Heart right ventricle (tissue), 16 donors: ENCODE results near the gene ZNF831. TPM values are rescaled to one million over a fixed set of nuclear protein-coding genes. Genes with fewer than 3 reads are reported as not detected.

Experiments used
- ATAC-seq, 8 donors: fragments of 200-7000 bp; cut with Tn5 transposase; one replicate each; pipeline ENCODE4 v1.9.1; 2020; ENCODE audit warnings: mild to moderate bottlenecking in 8 of 8, moderate library complexity in 8 of 8, moderate number of reproducible peaks in 1 of 8
- DNase-seq, 2 donors: peaks; one replicate each; pipeline ENCODE4 v3.0.0-alpha.2; 2020
- H3K27ac ChIP-seq, 10 donors: fragments of 200-600 bp; sonication (generic) in 2 of 10; one replicate each; pipeline versions ENCODE4 v1.5.0 to v1.8.0; 2020 to 2022; ENCODE audit warnings: mild to moderate bottlenecking in 3 of 10
- H3K27me3 ChIP-seq, 7 donors: fragments of 200-600 bp; one replicate each; pipeline ENCODE4 v1.8.0; 2021 to 2022; ENCODE audit warnings: mild to moderate bottlenecking in 2 of 7
- H3K36me3 ChIP-seq, 9 donors: fragments of 200-600 bp; sonication (generic) in 1 of 9; one replicate each; pipeline versions ENCODE4 v1.5.0 to v1.8.0; 2020 to 2022; ENCODE audit warnings: mild to moderate bottlenecking in 2 of 9
- H3K4me1 ChIP-seq, 9 donors: fragments of 200-600 bp; sonication (generic) in 1 of 9; one replicate each; pipeline versions ENCODE4 v1.5.0 to v1.8.0; 2020 to 2022; ENCODE audit warnings: mild to moderate bottlenecking in 4 of 9
- H3K4me3 ChIP-seq, 10 donors: fragments of 200-600 bp; sonication (generic) in 2 of 10; one replicate each; pipeline versions ENCODE4 v1.5.0 to v1.8.0; 2020 to 2022; ENCODE audit warnings: mild to moderate bottlenecking in 7 of 10, moderate library complexity in 2 of 10
- H3K9me3 ChIP-seq, 11 donors: fragments of 200-600 bp in 10 of 11; sonication (generic) in 2 of 11; one replicate each; pipeline versions ENCODE4 v1.5.0 to v1.8.0; 2013 to 2022; ENCODE audit warnings: mild to moderate bottlenecking in 2 of 11, control low read depth in 1 of 11, moderate library complexity in 1 of 11
- WGBS, 2 donors: extraction: QIAGEN DNeasy Blood & Tissue Kit; methylation state at CpG; one replicate each; pipeline ENCODE4 v1.1.7; 2013; ENCODE audit warnings: inconsistent platforms in 1 of 2; 5-methylcytosine and 5-hydroxymethylcytosine counted together
- intact Hi-C, 10 donors: fragments of 100-400 bp; cut with DNase I; formaldehyde crosslinking; loops; one replicate each; pipeline versions ENCODE4 v1.11.1 to v1.14.2; 2022
- polyA plus RNA-seq, 2 donors: library from polyadenylated mRNA; stranded (reverse); fragments of 200-250 nt; gene quantifications; one replicate each; pipeline ENCODE4 v1.2.3, GENCODE V29; 2013
- total RNA-seq, 10 donors: library from RNA; stranded (reverse); fragmentation: NEBNext Ultra II Directional in 3 of 10; extraction: Animal tissue kit (Norgen Biotek cat#: 25700) in 3 of 10; gene quantifications; one replicate each; pipeline versions ENCODE4 v1.2.1 to v1.2.4, GENCODE V29; 2021 to 2023
- TF ChIP-seq, protein P1 (sequence below), 9 donors: fragments of 200-600 bp; sonication (generic) in 2 of 9; IDR thresholded peaks; one replicate each; pipeline versions ENCODE4 v1.5.0 to v1.8.0; 2021 to 2022; ENCODE audit warnings: antibody characterized with exemption in 9 of 9, mild to moderate bottlenecking in 5 of 9, moderate library complexity in 1 of 9
- donor health status: Arrhythmogenic right ventricular cardiomyopathy.
- donor health status: ischemic (EF 13 %, LVEDD 7.1; RV severe dilation, severe dysfunction).
- donor health status: healthy with polysubstance abuse.
- donor health status: DM: no; HTN: yes; CAD: no.
- donor health status: DM: no; HTN: no; CAD: no.
- donor health status: ischemic (EF 25% LVEDD 6.9; RV normal size, moderate dysfunction).
- donor health status: ischemic (EF 25% LVEDD 5.7; RV mildly dilated, moderate dysfunction).
- donor health status: healthy.
- donor health status: DM: yes; HTN: yes; CAD: no.
- donor health status: Ischemic cardiomyopathy.
- donor health status: ischemic (EF 35%, LVEDD 5.7; RV mildly dilated, moderate dysfunction).
- donor health status: nonischemic (EF 11% LVEDD 7.7; RV severe dilation, severe dysfunction).
- donor health status: DM: yes; HTN: yes; CAD: no.
- donor health status: PGD.
- donor health status: ischemic (EF 29% LVEDD 5.4; RV normal size, mild dysfunction).
- donor health status: nonischemic (EF 23%, LVEDD 6.1; RV moderate dilation, normal function).

The ZNF831 gene
- total and polyA plus RNA-seq, 12 donors = 0.01 to 0.72 (median 0.11) TPM; not detected in 1

DNA sequence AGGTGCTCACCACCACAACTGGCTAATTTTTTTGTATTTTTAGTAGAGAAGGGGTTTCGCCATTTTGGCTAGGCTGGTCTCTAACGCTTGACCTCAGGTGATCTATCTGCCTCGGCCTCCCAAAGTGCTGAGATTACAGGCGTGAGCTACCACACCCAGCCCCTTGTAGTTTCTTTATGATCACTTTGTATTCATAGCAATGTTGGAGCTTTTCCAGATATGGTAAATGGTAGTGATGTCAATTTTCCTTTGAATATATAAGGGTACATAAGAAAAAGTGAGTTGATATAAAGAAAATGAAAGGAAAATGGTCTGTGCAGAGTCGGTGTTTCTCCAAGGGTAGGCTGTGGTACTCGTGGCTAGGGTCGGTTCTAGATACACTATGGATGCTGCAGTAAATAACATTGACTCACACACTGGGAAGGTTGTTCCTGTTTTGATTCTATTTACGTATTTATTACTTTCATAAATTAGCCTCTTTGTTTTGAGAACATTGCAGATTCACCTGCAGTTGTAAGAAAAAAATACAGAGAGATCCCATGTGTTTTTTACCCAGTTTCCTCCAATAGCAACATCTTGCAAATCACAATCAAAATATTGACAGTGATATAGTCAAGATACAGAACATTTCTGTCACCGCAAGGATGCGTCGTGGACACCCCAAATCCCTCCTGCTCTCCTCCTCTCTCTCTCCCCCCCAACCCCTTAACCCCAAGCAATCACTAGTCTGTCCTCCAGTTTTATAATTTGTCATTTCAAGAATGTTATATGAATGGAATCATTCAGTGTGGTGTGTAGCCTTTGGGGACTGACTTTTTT is 2.5 kb downstream of the ZNF831 start:
- TF ChIP-seq, protein P1, sequence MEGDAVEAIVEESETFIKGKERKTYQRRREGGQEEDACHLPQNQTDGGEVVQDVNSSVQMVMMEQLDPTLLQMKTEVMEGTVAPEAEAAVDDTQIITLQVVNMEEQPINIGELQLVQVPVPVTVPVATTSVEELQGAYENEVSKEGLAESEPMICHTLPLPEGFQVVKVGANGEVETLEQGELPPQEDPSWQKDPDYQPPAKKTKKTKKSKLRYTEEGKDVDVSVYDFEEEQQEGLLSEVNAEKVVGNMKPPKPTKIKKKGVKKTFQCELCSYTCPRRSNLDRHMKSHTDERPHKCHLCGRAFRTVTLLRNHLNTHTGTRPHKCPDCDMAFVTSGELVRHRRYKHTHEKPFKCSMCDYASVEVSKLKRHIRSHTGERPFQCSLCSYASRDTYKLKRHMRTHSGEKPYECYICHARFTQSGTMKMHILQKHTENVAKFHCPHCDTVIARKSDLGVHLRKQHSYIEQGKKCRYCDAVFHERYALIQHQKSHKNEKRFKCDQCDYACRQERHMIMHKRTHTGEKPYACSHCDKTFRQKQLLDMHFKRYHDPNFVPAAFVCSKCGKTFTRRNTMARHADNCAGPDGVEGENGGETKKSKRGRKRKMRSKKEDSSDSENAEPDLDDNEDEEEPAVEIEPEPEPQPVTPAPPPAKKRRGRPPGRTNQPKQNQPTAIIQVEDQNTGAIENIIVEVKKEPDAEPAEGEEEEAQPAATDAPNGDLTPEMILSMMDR (IDR thresholded peaks at IDR 0.05) = no peak
- no peak for ATAC-seq
- no peaks in the 10 kb centered on the region for H3K36me3 ChIP-seq
- H3K4me1 ChIP-seq = peaks cover 0 to 5% (median 0%) of the 10 kb centered on the region in 9 donors
- WGBS, 2 donors = 83 to 84% methylated on average over 11 of the region's 11 CpGs
- peaks cover 0 to 15% (median 0%) of the 10 kb centered on the region in 7 donors for H3K27me3 ChIP-seq
- DNase-seq = no peak
- H3K9me3 ChIP-seq = peaks cover 0 to 10% (median 0%) of the 10 kb centered on the region in 11 donors
- H3K4me3 ChIP-seq = peak overlapping the region in 1 of 10 donors; percentile 36
- intact Hi-C loops = no loop called here
- H3K27ac ChIP-seq = peak overlapping the region in 1 of 10 donors; percentile 86

DNA sequence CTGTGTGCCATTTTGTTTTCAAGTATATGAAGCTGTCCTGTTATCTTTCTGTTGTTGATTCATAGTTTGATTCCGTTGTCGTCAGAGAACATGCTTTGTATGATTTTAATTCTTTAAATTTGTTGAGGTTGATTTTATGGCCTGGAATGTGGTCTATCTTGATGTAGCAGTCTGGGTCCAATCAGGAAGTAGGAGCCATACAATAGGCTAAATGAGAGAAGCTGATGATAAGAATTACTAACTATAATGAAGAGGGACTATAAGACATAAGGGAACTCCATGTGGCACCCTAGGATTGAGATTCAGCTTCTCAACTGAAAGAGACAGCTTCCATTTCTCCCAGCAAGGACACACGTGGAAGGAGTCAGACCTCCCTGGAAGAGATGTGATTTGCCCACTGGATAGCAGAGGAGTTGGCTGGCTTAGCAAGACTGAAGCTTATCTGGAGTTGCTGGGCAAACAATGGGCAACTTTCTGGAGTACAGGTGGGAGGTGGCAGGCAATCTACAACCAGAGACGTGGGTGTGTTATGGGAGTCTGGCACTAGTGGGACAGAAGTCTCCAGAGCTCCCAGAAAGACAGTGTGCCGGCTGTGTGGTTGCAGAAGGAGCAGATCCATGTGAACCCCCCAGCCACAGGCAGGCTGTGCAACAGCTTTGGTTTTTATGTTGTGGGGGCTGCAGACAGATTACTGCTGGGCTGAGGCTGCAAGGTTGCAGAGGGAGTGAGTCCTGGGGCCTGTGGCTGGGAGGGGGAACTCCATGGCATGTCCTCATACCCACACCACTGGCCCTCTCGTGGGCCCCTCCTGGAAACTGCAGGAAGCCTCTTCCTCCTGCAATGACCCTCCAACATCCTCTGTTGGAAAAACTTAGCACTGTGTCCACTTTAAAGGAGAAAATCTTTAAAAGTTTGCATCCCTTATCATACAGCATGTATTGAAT is 7.1 kb downstream of the ZNF831 start:
- ATAC-seq (no peak), DNase-seq (no peak)
- peaks cover 0 to 7% (median 3%) of the 10 kb centered on the region in 7 donors for H3K27me3 ChIP-seq
- H3K27ac ChIP-seq = no peak overlapping the region
- WGBS, 2 donors = 68 to 71% methylated on average over 6 of the region's 6 CpGs
- H3K4me3 ChIP-seq = no peak overlapping the region
- peaks cover 0 to 17% (median 9%) of the 10 kb centered on the region in 9 donors for H3K4me1 ChIP-seq
- intact Hi-C loops = no loop called here
- peaks cover 0 to 10% (median 0%) of the 10 kb centered on the region in 11 donors for H3K9me3 ChIP-seq
- H3K36me3 ChIP-seq = no peaks in the 10 kb centered on the region
- TF ChIP-seq, protein P1 (IDR thresholded peaks at IDR 0.05) = no peak

DNA sequence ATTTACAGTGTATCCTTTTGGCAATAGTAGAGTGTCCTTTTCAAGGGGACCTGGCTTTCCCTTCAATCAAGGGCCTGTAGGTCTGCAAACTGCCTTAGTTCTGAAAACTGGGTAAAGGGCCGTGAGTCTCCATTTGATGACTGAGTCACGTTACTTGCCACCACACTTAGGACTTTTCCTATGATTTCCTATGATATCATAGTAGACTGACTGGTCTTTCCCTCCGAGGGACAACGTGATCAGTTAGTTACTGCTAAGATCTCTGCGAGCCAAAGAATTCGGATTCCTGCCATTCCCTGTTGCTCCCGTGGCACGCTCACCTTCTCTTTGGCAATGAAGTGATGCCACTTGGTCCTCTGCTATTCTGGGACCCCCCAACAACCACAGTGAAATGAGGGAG is 8.4 kb downstream of the ZNF831 start:
- H3K36me3 ChIP-seq = no peaks in the 10 kb centered on the region
- WGBS, 2 donors = 91 to 93% methylated on average over 8 of the region's 8 CpGs
- H3K9me3 ChIP-seq = peaks cover 0 to 10% (median 0%) of the 10 kb centered on the region in 11 donors
- no peak overlapping the region for H3K4me3 ChIP-seq
- ATAC-seq (no peak), DNase-seq (no peak)
- H3K4me1 ChIP-seq = peaks cover 0 to 28% (median 14%) of the 10 kb centered on the region in 9 donors
- TF ChIP-seq, protein P1 (IDR thresholded peaks at IDR 0.05) = no peak
- no peak overlapping the region for H3K27ac ChIP-seq
- intact Hi-C loops = no loop called here
- peaks cover 0 to 6% (median 3%) of the 10 kb centered on the region in 7 donors for H3K27me3 ChIP-seq

DNA sequence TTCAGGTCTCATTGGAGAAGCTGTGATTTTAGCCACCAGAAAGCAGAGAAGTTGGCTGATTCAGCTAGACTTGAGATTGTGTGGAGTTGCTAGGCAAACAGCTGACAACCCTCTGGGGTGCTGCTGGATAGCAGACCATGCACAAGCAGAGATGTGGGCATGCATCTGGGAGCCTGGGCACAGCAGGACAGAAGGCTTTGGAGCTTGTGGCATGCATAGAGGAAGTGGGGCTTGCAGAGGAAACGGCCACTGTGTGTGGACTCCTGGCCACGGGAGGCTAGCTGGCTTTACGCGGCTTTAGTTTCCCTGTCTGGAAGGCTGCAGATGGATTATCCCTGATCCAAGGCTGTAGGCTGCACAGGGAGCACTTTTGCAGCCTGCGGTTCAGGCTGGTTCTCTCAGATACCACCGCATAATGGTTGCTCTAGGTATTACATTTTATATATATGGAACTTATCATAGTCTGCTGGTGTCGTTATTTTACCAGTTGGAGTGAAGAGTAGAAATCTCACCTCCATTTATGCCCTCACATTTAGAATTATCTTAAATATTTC is 10.4 kb downstream of the ZNF831 start:
- 64 to 80% methylated on average over 7 of the region's 7 CpGs for WGBS, 2 donors
- TF ChIP-seq, protein P1 (IDR thresholded peaks at IDR 0.05) = no peak
- H3K4me3 ChIP-seq = no peak overlapping the region
- peak overlapping the region in 2 of 10 donors; percentile 51 to 57 for H3K27ac ChIP-seq
- H3K9me3 ChIP-seq = peaks cover 0 to 10% (median 0%) of the 10 kb centered on the region in 11 donors
- peaks cover 0 to 46% (median 31%) of the 10 kb centered on the region in 9 donors for H3K4me1 ChIP-seq
- no peaks in the 10 kb centered on the region for H3K36me3 ChIP-seq
- peaks cover 0 to 6% (median 3%) of the 10 kb centered on the region in 7 donors for H3K27me3 ChIP-seq
- intact Hi-C loops = no loop called here
- peak in 1 of 8 donors; percentile 26 for ATAC-seq
- DNase-seq = no peak
